ENCODE results near the gene ZNF521.

Gene ZNF521

GRCh38 chr18:25029802-25030201 is 322.2 kb downstream of the ZNF521 start:
- no peak for ATAC-seq

GRCh38 chr18:25019931-25020330 is 332.0 kb downstream of the ZNF521 start:
- ATAC-seq (no peak), DNase-seq (no peak)

More at GRCh38 chr18:25029802-25030201, 322.2 kb downstream of the ZNF521 start:
- DNase-seq: no peak

- no peak for DNase-seq
- no peak for ATAC-seq
These were observed 332.7 kb downstream of the ZNF521 start for GRCh38 chr18:25019086-25019860.

GRCh38 chr18:25016666-25017065 is 335.3 kb downstream of the ZNF521 start:
- ATAC-seq (no peak), DNase-seq (no peak)

- ATAC-seq (no peak), DNase-seq (no peak)
These were observed 335.8 kb downstream of the ZNF521 start for GRCh38 chr18:25016181-25016580.

All from stimulated activated naive CD8-positive, alpha-beta T cell treated with anti-CD3 and anti-CD28 coated beads, Interleukin-15, Interleukin-2, amounts not matched to agents 100 U/mL and 50 U/mL, for 24 hours (primary cell).